ENCODE results near the gene THAP7. TPM values are rescaled to one million over a fixed set of nuclear protein-coding genes. Genes with fewer than 3 reads are reported as not detected.

The THAP7 gene
- total and polyA plus RNA-seq, 12 donors, result 15.7 to 189 (median 48.6) TPM

- TF ChIP-seq, protein P1, sequence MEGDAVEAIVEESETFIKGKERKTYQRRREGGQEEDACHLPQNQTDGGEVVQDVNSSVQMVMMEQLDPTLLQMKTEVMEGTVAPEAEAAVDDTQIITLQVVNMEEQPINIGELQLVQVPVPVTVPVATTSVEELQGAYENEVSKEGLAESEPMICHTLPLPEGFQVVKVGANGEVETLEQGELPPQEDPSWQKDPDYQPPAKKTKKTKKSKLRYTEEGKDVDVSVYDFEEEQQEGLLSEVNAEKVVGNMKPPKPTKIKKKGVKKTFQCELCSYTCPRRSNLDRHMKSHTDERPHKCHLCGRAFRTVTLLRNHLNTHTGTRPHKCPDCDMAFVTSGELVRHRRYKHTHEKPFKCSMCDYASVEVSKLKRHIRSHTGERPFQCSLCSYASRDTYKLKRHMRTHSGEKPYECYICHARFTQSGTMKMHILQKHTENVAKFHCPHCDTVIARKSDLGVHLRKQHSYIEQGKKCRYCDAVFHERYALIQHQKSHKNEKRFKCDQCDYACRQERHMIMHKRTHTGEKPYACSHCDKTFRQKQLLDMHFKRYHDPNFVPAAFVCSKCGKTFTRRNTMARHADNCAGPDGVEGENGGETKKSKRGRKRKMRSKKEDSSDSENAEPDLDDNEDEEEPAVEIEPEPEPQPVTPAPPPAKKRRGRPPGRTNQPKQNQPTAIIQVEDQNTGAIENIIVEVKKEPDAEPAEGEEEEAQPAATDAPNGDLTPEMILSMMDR (IDR thresholded peaks at IDR 0.05), result no peak
- no peak for TF ChIP-seq POLR2A (IDR thresholded peaks at IDR 0.05)
- peaks cover 0 to 19% of the 10 kb centered on the region in 2 donors for H3K36me3 ChIP-seq (replicated peaks in 1 of 2)
- intact Hi-C loops (cut with DNase I), result no loop called here
- DNase-seq, result peak in 2 of 7 donors; percentile 35 to 42
- H3K27ac ChIP-seq, result peak overlapping the region in 2 of 5 donors; percentile 18 to 27
- H3K9me3 ChIP-seq (replicated peaks in 1 of 3), result no peaks in the 10 kb centered on the region
- no peaks in the 10 kb centered on the region for H3K27me3 ChIP-seq
- WGBS, 4 donors, result 1 to 3% (median 1%) methylated on average over 15 to 59 of the region's 59 CpGs; no CpG with 5 or more reads in 1 of the 4 donors
- peak overlapping the region; percentile 9 to 84 (median 47) for H3K4me3 ChIP-seq
- no peaks in the 10 kb centered on the region for H3K4me1 ChIP-seq (replicated peaks in 1 of 2)
Measured at GRCh38 chr22:20957102-20957682, 44.7 kb downstream of the THAP7 start.

- H3K9me3 ChIP-seq (replicated peaks in 1 of 3), result no peaks in the 10 kb centered on the region
- 44 to 55% (median 51%) methylated on average over 18 to 27 of the region's 27 CpGs for WGBS, 4 donors
- no peak for TF ChIP-seq POLR2A (IDR thresholded peaks at IDR 0.05)
- TF ChIP-seq, protein P1 (IDR thresholded peaks at IDR 0.05), result no peak
- H3K36me3 ChIP-seq (replicated peaks in 1 of 2), result peaks cover 0 to 26% of the 10 kb centered on the region in 2 donors
- no peaks in the 10 kb centered on the region for H3K27me3 ChIP-seq
- no peak for DNase-seq
- no peak overlapping the region for H3K27ac ChIP-seq
- no peaks in the 10 kb centered on the region for H3K4me1 ChIP-seq (replicated peaks in 1 of 2)
- peak overlapping the region; percentile 9 to 84 (median 40) for H3K4me3 ChIP-seq
- intact Hi-C loops (cut with DNase I), result no loop called here
Measured at GRCh38 chr22:20956258-20957101, 45.4 kb downstream of the THAP7 start.

DNA sequence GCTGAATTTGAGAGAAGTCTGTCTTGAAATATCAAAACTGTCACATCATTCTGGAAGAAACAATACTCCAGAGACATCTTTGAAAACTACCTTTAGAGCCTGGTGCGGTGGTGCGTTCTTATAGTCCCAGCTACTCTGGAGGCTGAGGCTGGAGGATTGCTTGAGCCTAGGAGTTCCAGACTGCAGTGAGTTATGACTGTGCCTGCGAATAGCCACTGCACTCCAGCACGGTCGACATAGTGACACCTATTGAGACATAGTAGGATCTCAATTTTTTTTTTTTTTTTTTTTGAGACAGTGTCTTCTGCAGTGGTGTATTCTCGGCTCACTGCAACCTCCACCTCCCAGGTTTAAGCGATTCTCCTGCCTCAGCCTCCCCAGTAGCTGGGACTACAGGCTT lies 46.4 kb downstream of the THAP7 start:
- Histone ChIP-seq H3K9me3 (replicated peaks in 1 of 3) (no peaks in the 10 kb centered on the region), H3K36me3 (replicated peaks in 1 of 2) (peaks cover 0 to 35% of the 10 kb centered on the region in 2 donors), H3K27ac (no peak overlapping the region), H3K27me3 (no peaks in the 10 kb centered on the region), H3K4me1 (replicated peaks in 1 of 2) (no peaks in the 10 kb centered on the region), H3K4me3 (no peak overlapping the region)
- 69 to 90% (median 86%) methylated on average over 6 to 7 of the region's 7 CpGs for WGBS, 4 donors
- intact Hi-C loops (cut with DNase I), result no loop called here
- no peak for TF ChIP-seq POLR2A (IDR thresholded peaks at IDR 0.05)
- TF ChIP-seq, protein P1 (IDR thresholded peaks at IDR 0.05), result no peak
- no peak for DNase-seq

DNA sequence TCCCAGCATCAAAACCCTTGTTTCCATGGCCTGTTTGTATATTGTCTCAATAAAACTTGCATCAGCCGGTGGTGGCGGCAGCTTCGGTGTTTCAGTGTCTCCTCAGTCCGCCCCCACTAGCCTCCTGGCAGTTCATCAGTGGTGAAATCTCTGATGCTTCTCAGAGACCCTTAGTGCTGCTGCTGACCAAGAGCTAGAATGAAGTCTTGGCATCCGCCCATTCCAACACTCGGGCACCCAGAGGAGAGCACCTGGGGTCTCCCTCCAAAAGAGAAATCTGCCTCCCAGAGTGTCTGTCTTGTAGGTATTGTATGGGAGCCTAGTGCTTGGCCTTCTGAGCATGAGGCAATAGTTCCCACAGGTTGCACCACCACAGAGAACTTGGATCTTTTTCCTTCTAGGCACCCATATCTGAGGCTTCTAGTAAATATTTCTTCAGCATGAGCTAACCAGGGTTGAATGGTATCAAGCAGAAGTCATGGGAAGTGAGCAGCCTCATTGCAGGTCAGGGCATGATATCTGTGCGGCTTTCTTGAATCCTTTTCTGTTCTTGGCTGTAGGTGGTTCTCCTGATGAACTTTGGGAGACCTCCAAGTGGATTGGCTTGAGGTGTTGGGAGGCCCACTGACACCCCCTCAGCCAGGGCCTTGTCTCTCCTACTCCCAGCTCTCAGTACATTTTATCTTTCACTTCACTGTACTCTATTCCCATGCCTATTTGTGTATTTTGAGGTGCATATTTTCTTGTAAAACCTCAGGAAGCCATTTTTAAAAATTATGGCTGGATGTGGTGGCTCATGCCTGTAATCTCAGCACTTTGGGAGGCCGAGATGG lies 48.0 kb downstream of the THAP7 start:
- peaks cover 0 to 49% of the 10 kb centered on the region in 2 donors for H3K36me3 ChIP-seq (replicated peaks in 1 of 2)

More for the DNA sequence above, 48.0 kb downstream of the THAP7 start:
- DNase-seq, result peak in 1 of 7 donors; percentile 24
- WGBS, 4 donors, result 90 to 95% (median 94%) methylated on average over 8 of the region's 8 CpGs
- TF ChIP-seq, protein P1 (IDR thresholded peaks at IDR 0.05), result no peak
- no peak for TF ChIP-seq POLR2A (IDR thresholded peaks at IDR 0.05)
- H3K27me3 ChIP-seq, result no peaks in the 10 kb centered on the region
- H3K9me3 ChIP-seq (replicated peaks in 1 of 3), result no peaks in the 10 kb centered on the region
- H3K27ac ChIP-seq, result no peak overlapping the region
- H3K4me3 ChIP-seq, result no peak overlapping the region
- no peaks in the 10 kb centered on the region for H3K4me1 ChIP-seq (replicated peaks in 1 of 2)
- intact Hi-C loops (cut with DNase I), result no loop called here

Measured in adrenal gland (tissue), 12 donors.